K562 (cell line): Measurements from ENCODE around the gene CERS6. TPM values are rescaled to one million over a fixed set of nuclear protein-coding genes. Genes with fewer than 3 reads are reported as not detected.

Experiments used
- BCOR ChIP-seq: fragments of 450-650 bp; IDR thresholded peaks from 2 replicates; pipeline ENCODE4 v1.6.1; 2016
- GABPB1 ChIP-seq: sonication (generic); formaldehyde crosslinking; IDR thresholded peaks from 2 replicates; pipeline ENCODE4 v1.8.0; 2022; ENCODE audit warnings: mild to moderate bottlenecking, missing genetic modification reagents
- HNRNPLL ChIP-seq: fragments of 200-400 bp; formaldehyde crosslinking; IDR thresholded peaks from 2 replicates; pipeline ENCODE4 v1.6.1; 2017; ENCODE audit warnings: low read length, low read depth, mild to moderate bottlenecking; ENCODE audit not compliant: poor library complexity, severe bottlenecking
- ILK ChIP-seq: fragments of 450-650 bp; IDR thresholded peaks from 2 replicates; pipeline ENCODE4 v1.6.1; 2016; ENCODE audit warnings: missing genetic modification characterization, low read depth, mild to moderate bottlenecking, missing compliant biosample characterization, moderate library complexity, borderline replicate concordance
- KDM1A ChIP-seq, 2 experiments: fragments of 450-650 bp; IDR thresholded peaks; 2 replicates each; pipeline ENCODE4 v1.6.1; 2016; ENCODE audit warnings: mild to moderate bottlenecking in 2 of 2
- KLF6 ChIP-seq: fragments of 250-450 bp; sonication (Bioruptor Pico); IDR thresholded peaks from 2 replicates; pipeline ENCODE4 v1.4.0; 2020; ENCODE audit warnings: mild to moderate bottlenecking, moderate library complexity, borderline replicate concordance
- MCM5 ChIP-seq: fragments of 450-650 bp; IDR thresholded peaks from 2 replicates; pipeline ENCODE4 v1.6.1; 2016; ENCODE audit warnings: low read depth
- MECOM ChIP-seq: fragments of 250-450 bp; sonication (Bioruptor Pico); IDR thresholded peaks from 2 replicates; pipeline ENCODE4 v1.8.0; 2022; ENCODE audit warnings: inconsistent platforms
- NCOA1 ChIP-seq: fragments of 450-650 bp; IDR thresholded peaks from 2 replicates; pipeline ENCODE4 v1.6.1; 2016; ENCODE audit warnings: low read depth
- NR2C1 ChIP-seq, 2 experiments: fragments of 450-650 bp; IDR thresholded peaks; 2 replicates each; pipeline ENCODE4 v1.6.1; 2017; ENCODE audit warnings: mild to moderate bottlenecking in 2 of 2, antibody characterized with exemption in 1 of 2, inconsistent platforms in 1 of 2, missing compliant biosample characterization in 1 of 2, missing genetic modification characterization in 1 of 2
- PPARD ChIP-seq: fragments of 250-450 bp; sonication (Bioruptor Pico); IDR thresholded peaks from 2 replicates; pipeline ENCODE4 v1.8.0; 2022; ENCODE audit warnings: inconsistent platforms, mild to moderate bottlenecking, moderate library complexity
- RAD21 ChIP-seq, 2 experiments: fragments of 250-450 bp in 1 of 2; fragments of 450-650 bp in 1 of 2; sonication (Bioruptor Pico) in 1 of 2; formaldehyde crosslinking in 1 of 2; IDR thresholded peaks in 1 of 2; conservative IDR thresholded peaks in 1 of 2; 2 replicates each; pipeline versions ENCODE4 v1.4.0 to v1.8.0; 2020 to 2022; ENCODE audit warnings: mild to moderate bottlenecking in 2 of 2, moderate library complexity in 1 of 2
- RCOR1 ChIP-seq, 2 experiments: IDR thresholded peaks; 2 replicates each; pipeline ENCODE4 v1.6.1; 2012; ENCODE audit warnings: low read depth in 2 of 2, low read length in 2 of 2, borderline replicate concordance in 1 of 2, improper control_type of control experiment in 1 of 2
- RFX5 ChIP-seq: IDR thresholded peaks from 2 replicates; pipeline ENCODE4 v1.6.1; 2011; ENCODE audit warnings: low read depth, mild to moderate bottlenecking, improper control_type of control experiment, low read length
- SAFB ChIP-seq: fragments of 200-400 bp; formaldehyde crosslinking; IDR thresholded peaks from 2 replicates; pipeline ENCODE4 v1.6.1; 2017; ENCODE audit warnings: low read depth, low read length, borderline replicate concordance
- STAT5A ChIP-seq: IDR thresholded peaks from 2 replicates; pipeline ENCODE4 v1.6.1; 2012; ENCODE audit warnings: low read length, inconsistent platforms, borderline replicate concordance
- TAF1 ChIP-seq: IDR thresholded peaks from 2 replicates; pipeline ENCODE4 v1.6.1; 2011; ENCODE audit warnings: mild to moderate bottlenecking, low read length, moderate library complexity; ENCODE audit not compliant: insufficient read depth, control insufficient read depth, severe bottlenecking; ENCODE audit errors: extremely low read depth
- XRCC5 ChIP-seq: fragments of 200-400 bp; formaldehyde crosslinking; IDR thresholded peaks from 2 replicates; pipeline ENCODE4 v1.6.1; 2017; ENCODE audit warnings: low read depth, mild to moderate bottlenecking, low read length
- polyA plus RNA-seq, 8 experiments: library from polyadenylated mRNA; depleted of rRNA in 4 of 8; stranded (reverse) in 5 of 8; unstranded in 3 of 8; fragments of >200 nt; fragmentation: Nextera tagmentation in 2 of 8; fragmentation: Illumina TruSeq in 1 of 8; extraction: Ambion mirVana in 2 of 8; extraction: Trizol in 1 of 8; gene quantifications; 2 replicates each; pipeline versions ENCODE4 v1.2.1 to v1.2.3, GENCODE V29; 2011 to 2014; ENCODE audit warnings: inconsistent platforms in 1 of 8, missing spikeins in 1 of 8
- total RNA-seq, 7 experiments: library from RNA; depleted of rRNA in 6 of 7; stranded (reverse); fragments of >200 nt in 6 of 7; fragmentation: Illumina TruSeq in 2 of 7; extraction: Trizol in 2 of 7; gene quantifications; 2 replicates each; pipeline versions ENCODE4 v1.2.1 to v1.2.3, GENCODE V29; 2011 to 2021; ENCODE audit warnings: low replicate concordance in 1 of 7
- TF ChIP-seq, protein P1 (sequence below): fragments of 250-450 bp; sonication (Bioruptor Pico); IDR thresholded peaks from 2 replicates; pipeline ENCODE4 v1.8.0; 2022; ENCODE audit warnings: moderate library complexity, mild to moderate bottlenecking, inconsistent platforms
- TF ChIP-seq, protein P2 (sequence below): fragments of 200-800 bp; sonication (Bioruptor generic); IDR thresholded peaks from 2 replicates; pipeline ENCODE4 v1.6.1; 2017; ENCODE audit warnings: missing genetic modification characterization, missing compliant biosample characterization
- TF ChIP-seq, protein P3 (sequence below): fragments of 450-650 bp; IDR thresholded peaks from 2 replicates; pipeline ENCODE4 v1.6.1; 2016; ENCODE audit warnings: antibody characterized with exemption
- TF ChIP-seq, protein P4 (sequence below): fragments of 450-650 bp; formaldehyde crosslinking; IDR thresholded peaks from 2 replicates; pipeline ENCODE4 v1.4.0; 2022; ENCODE audit warnings: missing genetic modification characterization

CERS6 gene
- total and polyA plus RNA-seq, 9 of the 15 experiments (the other 6 are each of a cell fraction or from before 2014, with no cell fraction given): 1.6 to 13.6 (median 11.4) TPM

DNA sequence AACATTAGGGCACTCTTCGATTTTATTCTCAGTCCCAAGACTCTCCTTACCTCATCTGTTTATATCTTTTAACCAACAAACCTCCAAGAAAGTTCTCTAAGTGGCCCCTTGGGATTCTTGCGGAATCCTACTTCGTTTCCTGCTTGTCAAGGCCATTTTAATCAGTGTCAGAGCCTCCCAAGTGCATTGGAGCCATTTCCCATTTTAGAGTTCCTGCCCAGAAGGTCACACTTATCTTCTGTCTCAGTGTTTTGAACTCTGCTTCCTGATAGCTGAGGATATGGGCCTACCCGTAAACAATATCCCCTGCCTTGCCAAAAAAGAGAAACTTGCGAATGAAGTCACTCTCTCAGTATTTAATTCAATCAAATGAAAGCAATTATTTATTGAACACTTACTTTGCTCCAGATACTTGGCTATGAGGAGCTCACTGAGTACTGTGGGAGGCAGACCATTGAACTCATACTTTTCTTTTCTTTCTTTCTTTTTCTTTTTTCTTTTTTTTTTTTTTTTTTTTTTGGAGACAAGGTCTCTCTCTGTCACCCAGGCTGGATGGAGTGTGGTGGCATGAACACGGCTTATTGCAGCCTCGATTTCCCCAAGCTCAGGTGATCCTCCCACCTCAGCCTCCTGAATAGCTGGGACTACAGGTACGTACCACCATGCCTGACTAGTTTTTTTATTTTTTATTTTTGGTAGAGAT lies 340.7 kb downstream of the CERS6 start (continued):
- TF ChIP-seq, protein P1, sequence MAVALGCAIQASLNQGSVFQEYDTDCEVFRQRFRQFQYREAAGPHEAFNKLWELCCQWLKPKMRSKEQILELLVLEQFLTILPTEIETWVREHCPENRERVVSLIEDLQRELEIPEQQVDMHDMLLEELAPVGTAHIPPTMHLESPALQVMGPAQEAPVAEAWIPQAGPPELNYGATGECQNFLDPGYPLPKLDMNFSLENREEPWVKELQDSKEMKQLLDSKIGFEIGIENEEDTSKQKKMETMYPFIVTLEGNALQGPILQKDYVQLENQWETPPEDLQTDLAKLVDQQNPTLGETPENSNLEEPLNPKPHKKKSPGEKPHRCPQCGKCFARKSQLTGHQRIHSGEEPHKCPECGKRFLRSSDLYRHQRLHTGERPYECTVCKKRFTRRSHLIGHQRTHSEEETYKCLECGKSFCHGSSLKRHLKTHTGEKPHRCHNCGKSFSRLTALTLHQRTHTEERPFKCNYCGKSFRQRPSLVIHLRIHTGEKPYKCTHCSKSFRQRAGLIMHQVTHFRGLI (CRISPR knock-in tag): 0 out of 2 replicates have a peak, but pooled peaks have one; percentile 2
- TF ChIP-seq RFX5 (no peak), RAD21 (CRISPR knock-in tag; conservative IDR thresholded peaks at IDR 0.05 in 1 of 2, IDR thresholded peaks at IDR 0.05 in 1 of 2) (0 out of 4 replicates have a peak, but pooled peaks of 1 of the 2 experiments have one; percentile 15), MCM5 (no peak), XRCC5 (no peak), BCOR (0 out of 2 replicates have a peak, but pooled peaks have one; percentile 56), SAFB (no peak), NR2C1 (IDR thresholded peaks at IDR 0.05) (peak; percentile 70), NR2C1 (tag; IDR thresholded peaks at IDR 0.05) (peak; percentile 82), KLF6 (CRISPR knock-in tag) (0 out of 2 replicates have a peak, but pooled peaks have one; percentile 83), PPARD (CRISPR knock-in tag) (no peak), GABPB1 (CRISPR knock-in tag) (no peak), RCOR1 (IDR thresholded peaks at IDR 0.05; ENCODE audit: borderline replicate concordance in 1 of 2, low read depth in 2 of 2, low read length in 2 of 2) (peak; percentile 6 to 90; a peak in 3 of 4 replicates), TAF1 (no peak), NCOA1 (no peak; the same call in 1 of the 2 replicates), STAT5A (peak; percentile 55), HNRNPLL (no peak), ILK (tag) (0 out of 2 replicates have a peak, but pooled peaks have one; percentile 4), KDM1A (IDR thresholded peaks at IDR 0.05) (peak; percentile 67 to 74), MECOM (CRISPR knock-in tag) (0 out of 2 replicates have a peak, but pooled peaks have one; percentile 10)
- TF ChIP-seq, protein P2, sequence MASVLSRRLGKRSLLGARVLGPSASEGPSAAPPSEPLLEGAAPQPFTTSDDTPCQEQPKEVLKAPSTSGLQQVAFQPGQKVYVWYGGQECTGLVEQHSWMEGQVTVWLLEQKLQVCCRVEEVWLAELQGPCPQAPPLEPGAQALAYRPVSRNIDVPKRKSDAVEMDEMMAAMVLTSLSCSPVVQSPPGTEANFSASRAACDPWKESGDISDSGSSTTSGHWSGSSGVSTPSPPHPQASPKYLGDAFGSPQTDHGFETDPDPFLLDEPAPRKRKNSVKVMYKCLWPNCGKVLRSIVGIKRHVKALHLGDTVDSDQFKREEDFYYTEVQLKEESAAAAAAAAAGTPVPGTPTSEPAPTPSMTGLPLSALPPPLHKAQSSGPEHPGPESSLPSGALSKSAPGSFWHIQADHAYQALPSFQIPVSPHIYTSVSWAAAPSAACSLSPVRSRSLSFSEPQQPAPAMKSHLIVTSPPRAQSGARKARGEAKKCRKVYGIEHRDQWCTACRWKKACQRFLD (CRISPR knock-in tag): peak; percentile 80; the same call in 1 of the 2 replicates
- TF ChIP-seq, protein P3, sequence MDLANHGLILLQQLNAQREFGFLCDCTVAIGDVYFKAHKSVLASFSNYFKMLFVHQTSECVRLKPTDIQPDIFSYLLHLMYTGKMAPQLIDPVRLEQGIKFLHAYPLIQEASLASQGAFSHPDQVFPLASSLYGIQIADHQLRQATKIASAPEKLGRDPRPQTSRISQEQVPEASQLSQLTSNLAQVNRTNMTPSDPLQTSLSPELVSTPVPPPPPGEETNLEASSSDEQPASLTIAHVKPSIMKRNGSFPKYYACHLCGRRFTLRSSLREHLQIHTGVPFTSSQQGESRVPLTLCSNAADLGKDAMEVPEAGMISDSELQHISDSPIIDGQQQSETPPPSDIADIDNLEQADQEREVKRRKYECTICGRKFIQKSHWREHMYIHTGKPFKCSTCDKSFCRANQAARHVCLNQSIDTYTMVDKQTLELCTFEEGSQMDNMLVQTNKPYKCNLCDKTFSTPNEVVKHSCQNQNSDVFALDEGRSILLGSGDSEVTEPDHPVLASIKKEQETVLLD: no peak
- TF ChIP-seq, protein P4, sequence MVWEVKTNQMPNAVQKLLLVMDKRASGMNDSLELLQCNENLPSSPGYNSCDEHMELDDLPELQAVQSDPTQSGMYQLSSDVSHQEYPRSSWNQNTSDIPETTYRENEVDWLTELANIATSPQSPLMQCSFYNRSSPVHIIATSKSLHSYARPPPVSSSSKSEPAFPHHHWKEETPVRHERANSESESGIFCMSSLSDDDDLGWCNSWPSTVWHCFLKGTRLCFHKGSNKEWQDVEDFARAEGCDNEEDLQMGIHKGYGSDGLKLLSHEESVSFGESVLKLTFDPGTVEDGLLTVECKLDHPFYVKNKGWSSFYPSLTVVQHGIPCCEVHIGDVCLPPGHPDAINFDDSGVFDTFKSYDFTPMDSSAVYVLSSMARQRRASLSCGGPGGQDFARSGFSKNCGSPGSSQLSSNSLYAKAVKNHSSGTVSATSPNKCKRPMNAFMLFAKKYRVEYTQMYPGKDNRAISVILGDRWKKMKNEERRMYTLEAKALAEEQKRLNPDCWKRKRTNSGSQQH: no peak
